Activated CD8-positive, alpha-beta memory T cell treated with anti-CD3 and anti-CD28 coated beads, Interleukin-2, amount 50 U/mL, for 24 hours (primary cell): ENCODE results near the gene RNF150.

ENCODE experiments used
- DNase-seq: peaks from one replicate; pipeline ENCODE4 v3.0.0-alpha.2; 2020; ENCODE audit errors: extremely low read depth

The RNF150 gene

DNA sequence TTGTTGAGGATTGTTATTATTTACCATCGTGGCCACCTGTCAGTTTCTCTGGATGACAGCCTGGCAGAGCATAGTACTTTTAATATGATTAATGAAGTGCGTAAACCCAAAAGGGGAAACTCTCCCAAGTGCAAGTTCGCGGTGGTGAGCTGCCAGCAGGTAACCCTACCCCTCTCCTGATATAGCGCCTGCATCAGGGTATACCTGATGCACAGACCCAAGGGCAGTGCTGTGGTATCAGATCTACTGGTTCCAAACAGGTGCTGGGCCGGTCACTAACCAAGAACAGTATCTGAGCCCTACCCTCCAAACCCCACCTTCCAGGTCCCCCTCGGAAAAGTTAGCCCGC is 1.6 kb downstream of the RNF150 start:
- no peak for DNase-seq

DNA sequence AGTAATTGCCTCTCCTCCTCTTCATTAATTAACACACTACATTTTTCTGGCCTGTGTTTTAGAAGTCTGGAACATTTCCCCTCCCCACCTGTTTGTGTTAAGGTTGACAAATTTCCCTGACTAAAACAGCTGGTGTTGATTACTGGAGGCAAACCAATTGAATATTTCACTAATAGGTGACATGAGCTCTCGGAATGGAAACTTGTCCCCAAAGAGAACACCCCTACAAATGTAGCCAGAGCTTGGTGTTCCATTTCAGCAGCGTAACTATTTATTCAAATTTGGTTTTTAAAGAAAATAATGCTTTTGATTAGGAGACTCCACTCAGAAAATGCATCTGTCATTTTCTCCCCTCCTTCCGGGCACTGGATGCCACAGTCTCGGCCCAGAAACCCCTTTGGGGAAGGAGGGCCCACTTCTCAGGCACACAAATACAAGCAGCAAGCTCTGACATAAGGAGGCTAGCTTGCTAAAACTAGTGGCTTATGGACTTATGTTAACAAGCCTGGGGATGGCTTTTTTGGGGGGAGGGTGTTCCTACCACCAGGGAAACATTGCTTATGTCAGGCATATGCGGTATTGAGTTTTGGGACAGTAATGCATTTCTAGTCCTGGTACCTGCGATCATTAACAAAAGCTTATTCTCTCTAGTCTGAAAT is 2.2 kb downstream of the RNF150 start:
- no peak for DNase-seq

DNA sequence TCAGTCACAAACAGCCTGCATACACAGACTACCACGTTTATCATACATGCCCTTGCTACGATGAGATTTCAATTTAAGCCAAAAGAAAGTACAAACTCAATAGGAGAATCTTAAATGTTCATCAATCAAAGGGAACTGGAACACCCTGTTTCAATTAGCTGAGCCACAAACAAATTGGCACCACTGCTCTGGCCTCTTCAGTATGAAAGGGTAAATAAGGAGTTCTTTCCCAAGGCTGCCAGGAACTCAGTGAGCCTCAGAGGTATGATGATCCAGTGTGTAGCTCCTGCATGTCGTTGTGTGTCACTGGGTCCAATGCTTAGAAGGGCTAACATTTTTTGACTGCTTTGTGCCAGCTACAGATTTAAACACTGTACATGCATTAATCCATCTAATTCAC is 5.4 kb downstream of the RNF150 start:
- no peak for DNase-seq

DNA sequence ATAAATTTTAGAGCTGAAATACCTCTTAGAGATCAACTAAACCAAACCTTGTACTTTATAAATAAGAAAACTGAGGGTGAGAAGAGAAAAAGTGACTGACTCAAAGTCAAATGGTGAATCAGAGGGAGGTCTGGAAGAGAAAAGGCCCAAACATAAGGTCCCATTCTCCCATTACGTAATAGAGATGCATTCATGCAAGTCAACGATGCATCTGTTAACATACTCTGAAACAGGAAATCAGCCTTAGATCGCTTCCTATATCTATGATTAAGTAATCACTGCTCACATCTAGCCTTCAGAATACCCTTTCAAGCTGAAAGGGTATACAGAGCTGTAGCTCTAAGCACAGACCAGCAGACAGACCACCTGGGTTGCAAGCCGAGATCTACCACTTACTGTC is 6.5 kb downstream of the RNF150 start:
- no peak for DNase-seq

DNA sequence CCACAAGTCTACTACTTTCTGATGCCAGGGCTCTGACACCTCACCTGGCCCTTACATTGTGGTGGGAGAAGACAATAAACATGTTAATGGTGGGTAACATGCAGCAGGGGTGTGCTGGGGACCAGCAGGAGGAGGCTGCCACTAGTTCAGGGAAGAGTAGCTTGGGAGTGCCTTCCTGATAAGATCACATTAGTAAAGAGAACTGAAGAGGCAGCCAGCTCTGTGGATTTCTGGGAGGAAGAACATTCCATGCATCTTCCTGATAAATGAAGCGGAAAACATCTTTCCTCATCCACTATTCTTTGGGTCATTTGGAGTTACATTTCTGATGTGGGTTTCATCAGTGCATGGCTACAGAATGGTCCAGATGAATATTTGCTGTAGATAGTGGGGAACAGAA is 9.0 kb downstream of the RNF150 start:
- no peak for DNase-seq

DNA sequence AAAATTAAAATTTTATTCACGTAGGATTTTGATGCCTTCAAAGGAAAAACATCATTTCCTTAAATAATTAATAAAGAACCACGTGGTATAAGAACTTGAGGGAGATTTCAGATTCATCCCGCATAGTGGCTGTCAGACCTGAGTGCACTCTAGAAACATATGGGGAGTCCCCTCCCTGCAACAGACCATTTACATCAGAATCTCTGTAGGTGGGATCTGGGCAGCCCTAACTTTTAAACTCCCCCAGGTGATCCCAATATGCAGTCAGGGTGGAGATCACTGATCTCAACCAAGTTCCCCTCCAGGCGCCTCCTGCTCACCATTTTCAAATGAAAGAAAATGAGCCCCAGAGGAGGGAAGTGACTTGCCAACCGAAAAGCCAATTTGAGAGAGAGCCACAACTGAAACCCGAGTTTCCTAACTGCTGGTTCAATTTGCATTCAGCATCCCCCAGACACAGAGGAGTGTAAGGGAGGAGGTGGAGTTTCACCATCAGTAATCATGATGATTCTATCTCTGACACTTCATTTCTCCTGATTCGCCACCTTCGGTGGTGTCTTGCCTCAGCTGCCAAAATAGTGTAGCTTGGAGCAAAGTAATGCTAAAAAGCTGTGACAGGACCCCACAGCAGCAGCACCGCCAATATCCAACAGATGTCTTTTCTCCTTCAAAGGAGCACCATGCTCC is 11.4 kb downstream of the RNF150 start:
- DNase-seq, result no peak

DNA sequence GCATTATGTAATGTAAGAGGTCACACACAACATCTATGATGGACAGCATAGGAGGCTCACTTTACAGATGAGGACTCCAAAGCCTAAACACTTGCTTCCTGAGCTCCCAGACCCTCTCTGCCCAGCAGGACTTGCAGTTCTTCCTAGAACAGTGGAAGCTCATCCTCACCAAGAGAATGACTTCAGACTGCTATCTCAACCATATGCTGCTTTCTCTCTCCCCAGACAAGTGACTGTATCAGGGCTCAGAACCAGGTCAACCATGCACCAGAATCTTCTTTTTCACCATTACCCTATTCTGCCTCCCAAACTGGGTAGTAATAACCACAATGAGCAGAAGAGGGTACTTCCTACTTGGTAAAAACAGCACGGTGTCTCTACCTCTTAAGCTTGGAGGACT is 12.2 kb downstream of the RNF150 start:
- no peak for DNase-seq

DNA sequence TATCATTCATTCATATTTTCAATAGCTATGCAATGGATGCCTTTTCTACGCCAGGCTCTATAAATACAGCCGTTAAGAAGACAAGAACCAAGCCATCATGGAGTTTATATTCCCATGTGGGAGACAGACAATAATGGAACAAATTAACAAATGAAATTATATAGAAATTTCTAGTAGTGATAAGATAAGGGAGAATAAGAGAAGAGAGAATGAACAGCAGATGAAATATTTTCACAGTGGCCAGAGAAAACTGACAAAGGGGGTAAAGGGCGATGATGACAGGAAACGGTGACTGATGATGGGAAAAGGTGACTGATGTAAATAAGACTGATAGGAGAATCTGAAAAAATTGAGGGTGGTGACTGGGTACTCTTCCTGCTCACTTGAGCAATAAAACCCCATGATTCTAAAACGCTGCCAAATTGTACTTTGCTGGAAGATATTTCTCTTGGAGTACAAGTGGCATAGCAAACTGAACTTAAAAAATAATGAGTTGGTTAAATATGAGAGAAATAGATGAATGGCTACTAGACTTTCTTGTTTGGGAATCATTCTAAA is 13.2 kb downstream of the RNF150 start:
- no peak for DNase-seq

DNA sequence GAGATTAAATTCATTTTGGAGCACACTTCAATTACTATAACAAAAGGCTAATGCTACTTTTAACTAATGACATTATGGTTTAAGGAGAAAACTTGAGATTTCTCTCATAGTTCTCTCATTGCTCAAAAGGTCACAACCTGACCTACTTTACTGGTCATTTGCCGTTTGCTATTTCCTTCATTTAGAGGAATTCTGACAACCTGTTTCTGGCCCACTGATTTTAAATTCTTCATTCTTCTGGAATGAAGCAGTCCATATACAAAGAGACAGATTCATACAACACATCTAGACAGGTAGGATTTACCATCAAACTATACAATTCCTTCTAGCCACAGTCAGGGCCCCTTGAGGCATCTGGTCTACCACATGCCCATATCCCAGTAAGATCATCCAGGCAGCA is 14.2 kb downstream of the RNF150 start:
- DNase-seq, result no peak

DNA sequence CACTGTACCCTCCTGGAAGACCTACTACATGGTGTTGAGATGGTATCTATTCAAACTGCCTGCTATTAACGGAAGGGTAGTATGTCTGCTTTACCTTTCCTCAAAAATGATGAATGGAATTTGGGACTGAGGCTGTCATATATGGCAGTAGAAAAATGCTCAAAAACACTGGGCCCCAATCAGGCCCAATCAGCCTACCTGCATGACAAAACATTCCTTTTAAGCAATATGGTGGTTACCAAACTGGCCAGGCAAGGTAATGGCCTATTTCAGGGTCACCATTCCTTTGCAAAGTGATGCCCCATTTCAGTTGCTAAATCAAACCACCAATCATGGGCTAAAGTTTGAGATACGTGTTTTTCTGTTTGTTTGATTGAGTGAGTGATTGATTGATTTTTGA is 14.9 kb downstream of the RNF150 start:
- DNase-seq, result no peak

DNA sequence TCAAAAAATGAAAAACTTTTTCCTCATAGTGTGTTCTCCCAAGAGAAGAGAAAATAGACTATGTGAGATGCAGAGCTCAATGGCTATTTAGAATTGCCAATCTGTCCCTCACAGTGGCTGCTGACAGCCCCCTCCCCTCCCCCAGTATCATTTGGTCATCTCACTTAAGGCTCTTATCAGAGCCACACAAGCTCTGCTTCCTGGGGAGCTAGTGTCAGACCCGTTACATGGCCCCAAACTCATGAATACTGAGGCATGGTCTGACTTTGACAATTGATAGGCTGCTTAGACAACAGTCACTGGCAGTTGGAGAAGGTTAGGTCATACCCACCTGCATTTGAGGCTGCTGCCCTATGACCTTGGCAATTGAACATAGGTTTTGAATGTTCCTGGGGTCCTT is 15.3 kb downstream of the RNF150 start:
- no peak for DNase-seq

DNA sequence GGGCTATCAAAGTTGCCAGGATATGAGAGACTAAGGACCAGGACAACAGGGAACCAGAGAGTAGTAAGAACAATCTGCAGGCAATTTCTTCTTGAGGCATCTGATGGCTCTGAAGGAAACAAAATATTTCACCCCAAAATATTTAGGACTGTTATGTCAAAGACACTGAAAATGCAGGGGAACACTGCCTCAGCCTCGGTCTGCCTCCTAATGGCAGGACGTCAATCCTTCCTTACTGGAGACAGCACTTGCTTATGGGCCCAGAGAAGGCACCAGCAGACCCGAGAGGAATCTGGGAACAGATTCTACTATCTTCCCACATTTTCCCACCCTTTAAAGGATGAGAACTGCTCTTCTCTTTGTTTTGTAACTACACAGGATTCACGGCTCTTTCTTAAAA is 23.3 kb downstream of the RNF150 start:
- DNase-seq, result no peak

DNA sequence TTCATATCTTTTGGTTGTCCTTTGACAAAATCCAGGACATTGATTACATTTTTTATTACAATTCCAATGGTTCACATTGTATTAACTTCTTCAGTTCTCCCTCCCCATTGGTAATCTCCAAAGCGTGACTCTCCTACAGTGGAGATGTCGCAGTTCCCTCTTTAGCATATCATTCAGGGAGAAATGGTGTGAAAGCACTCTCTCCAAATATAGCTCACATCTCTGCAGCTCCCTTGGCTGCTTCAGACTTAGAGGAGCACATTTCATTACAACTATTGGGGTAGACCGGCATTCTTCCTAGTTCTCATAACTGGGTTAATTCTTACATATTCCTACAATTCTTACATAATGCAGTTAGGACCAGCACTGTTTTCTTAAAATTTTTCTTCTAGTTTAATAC is 25.3 kb downstream of the RNF150 start:
- DNase-seq, result no peak

DNA sequence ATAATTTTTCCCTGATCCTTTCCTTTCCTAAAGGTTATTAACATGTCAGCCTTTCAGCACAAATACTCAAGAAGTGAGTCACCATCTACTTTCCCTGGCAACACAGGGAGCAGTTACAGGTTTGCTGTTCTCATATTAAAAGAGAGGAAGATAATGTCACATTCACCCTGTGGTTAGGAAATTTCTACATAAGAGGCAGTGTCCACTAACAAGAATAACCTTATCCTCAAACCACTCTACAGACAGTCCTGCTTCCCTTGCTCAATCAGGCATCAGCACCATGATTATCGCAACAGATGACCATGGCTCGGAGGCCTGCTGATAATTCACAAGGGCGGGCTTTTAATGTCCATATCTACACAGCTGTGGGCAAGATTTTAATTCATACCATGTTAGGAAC is 30.9 kb downstream of the RNF150 start:
- no peak for DNase-seq

DNA sequence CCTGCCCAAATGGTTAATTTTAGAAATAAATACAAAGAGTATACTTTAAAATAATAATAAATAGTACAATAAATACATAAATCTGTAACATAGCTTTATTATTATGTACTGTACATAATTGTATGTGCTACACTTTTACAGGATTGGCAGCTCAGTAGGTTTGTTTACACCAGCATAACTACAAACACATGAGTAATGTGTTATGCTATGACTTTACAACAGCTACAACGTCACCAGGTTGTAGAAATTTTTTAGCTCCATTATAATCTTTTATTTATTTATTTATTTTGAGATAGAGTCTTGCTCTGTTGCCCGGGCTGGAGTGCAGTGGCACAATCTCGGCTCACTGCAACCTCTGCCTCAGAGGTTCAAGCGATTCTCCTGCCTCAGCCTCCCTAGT is 31.8 kb downstream of the RNF150 start:
- no peak for DNase-seq

DNA sequence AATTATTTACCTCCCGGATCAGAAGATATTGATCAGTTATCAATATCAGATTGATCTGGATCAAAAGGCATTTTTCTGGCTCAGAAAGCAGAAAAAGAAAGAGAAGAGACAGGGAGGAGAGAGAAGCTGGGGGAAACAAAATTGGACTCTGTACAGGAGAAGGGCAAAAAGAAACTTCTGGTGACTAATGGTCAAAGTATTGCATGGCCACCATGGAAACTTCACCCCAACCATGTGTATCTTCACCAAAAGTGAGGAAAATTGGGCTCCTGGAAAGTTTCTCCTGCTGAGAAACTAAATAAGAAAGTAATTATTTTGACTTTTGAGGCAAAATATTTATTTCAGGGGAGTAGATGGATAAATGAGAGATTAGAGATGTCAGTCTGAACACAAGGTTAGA is 33.9 kb downstream of the RNF150 start:
- no peak for DNase-seq

DNA sequence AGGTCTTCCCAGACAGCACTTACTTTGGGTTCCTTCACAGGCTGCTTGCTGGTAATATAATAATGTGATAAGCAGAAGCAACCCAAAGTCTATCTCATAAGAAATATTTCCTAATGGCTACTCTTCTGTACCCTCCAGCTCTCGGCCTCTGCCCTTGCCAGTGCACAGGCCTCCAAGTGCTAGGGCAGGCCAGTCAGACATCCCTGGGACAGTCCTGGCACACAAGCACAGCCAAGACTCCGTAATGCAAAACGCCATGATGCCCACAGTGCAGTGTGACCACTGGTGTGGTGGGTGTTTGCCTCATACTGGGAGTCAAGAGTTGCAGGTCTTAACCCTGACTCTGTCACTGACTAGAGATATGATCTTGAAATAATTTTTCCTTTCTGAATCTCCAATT is 35.1 kb downstream of the RNF150 start:
- DNase-seq, result no peak

DNA sequence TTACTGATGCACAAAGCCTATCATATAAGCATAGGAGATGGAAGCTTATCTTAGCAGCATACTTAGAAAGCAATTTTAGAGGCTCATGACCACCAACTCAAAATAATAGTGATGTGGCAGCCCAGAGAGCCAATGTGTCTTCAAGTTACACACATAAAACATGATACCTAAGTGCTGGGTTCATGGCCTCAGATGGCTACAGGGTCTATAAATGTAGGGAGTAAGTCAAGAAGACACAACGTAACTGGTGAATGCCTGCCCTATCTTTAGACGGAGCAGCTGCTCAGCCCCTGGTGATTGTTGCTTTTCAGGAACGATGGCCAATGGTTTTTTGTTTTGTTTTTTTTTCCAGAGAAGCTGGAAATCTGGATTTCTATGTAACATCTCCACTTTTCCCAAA is 42.8 kb downstream of the RNF150 start:
- DNase-seq, result no peak

DNA sequence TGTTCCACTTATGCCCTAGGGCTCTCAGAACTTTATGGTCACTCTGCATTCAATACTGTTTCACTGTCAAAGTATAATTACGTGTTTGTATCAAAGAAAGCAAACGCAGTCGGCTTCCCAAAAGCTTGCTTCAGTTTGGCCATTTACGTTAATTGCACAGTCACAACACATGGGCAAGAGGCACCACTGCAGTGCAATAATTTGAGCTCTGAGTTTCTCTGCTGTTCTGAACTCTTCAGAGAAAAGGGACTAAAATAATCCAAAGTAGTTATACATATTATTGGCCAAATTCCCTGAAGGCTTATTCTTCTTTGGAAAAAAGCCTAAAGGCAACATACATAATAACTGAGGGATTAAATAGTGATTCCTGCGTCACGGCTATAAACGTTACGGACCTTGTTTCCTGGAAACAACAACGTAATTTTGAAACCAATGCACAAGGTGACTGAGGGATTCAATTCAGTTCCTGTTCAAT is 51.3 kb downstream of the RNF150 start:
- no peak for DNase-seq

DNA sequence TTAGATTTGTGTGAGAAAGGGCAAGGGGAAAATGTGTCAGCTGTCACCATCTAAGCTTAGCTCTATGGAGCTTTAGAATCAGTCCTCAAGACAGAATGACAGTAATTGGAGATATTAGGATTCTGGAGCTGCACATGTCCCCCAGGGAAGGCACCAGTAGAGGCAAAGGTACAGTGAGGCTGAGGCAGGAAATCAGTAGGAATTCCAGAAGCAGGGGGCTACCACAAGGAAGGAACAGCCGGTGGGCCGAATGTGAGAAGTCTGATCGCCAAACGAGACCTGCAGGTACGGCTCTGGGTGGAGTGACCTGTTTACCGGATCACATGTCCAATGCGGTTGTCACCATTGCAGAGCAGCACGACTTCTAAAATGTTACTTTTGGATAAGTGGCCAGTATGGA is 52.6 kb downstream of the RNF150 start:
- DNase-seq, result no peak

DNA sequence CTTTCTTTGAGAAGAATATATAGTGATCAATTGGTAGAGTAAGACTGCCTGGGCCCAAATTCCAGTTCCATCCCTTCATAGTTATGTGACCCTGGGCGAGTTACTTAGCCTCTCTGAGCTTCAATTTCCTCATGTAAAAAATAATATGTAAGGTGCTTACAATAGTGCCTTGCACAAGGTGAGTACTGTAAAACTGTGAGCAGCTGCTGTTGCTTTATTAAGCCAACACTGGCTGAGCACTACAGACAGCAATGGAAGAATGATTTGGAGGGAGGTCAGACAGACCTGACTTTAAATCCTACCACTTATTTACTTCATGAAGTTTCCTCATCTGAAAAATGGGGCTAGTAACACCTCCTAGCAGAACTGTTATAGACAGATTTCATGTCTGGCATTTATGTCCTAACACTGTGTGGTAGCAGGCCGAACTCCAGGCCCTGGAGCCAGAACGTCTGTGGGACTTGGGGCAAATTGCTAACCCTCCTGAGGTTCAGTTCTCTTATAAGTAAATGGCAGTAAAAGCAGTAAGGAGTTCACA is 53.8 kb downstream of the RNF150 start:
- DNase-seq, result no peak

DNA sequence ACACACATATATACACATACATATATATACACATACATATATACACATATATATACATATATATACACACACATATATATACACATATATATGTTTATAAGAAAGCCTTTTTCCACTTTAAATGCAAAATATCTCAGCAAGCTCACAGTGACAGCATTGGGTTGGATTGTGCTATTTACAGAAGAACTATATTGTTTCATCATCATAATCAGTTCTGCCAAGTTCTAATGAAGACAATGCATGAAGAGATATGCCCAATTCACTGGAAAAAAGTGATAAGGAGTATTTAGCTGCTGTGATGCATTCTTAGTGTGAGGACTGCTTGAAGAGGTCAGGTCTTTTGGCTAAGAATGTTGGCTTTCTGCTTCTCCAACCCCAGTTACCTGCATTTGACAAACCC is 54.4 kb downstream of the RNF150 start:
- no peak for DNase-seq

DNA sequence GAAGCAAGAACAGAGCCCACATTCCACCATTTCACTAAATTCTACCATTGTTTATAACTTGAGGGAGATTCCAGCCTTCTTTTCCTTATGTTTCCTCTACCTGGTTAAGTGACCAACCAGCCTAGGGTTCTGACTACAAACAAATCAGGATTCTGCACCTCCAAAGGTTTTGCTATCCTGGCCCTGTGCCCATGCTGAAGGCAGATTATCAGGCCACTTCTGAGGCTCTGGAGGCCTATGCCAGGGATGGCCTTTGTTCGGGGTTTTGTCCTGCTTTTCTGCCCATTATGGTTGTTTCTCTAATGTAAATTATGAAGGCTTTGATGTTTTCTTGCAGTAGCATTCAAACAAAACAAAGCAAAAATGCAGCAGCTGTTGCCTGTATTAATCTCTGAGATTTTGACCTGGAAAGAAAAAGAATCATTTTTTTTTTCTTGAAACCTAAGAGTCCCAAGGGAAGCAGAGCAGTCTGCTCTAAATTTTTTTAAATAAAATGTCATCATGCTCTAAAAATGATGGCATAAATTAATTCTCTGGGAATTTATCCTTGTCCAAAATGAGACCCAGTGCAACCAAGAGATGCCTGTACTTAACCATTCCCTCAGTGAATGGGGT is 55.6 kb downstream of the RNF150 start:
- no peak for DNase-seq
